NCI-H1417 (cell line): Measurements from ENCODE around the gene ATP8B3.

Source experiments
- DNase-seq, 3 experiments: peaks; one replicate each; lab custom pipeline; 2025; lab: John Stamatoyannopoulos, UW

Gene ATP8B3

GRCh38 chr19:1836458-1837221 lies 24.6 kb upstream of the ATP8B3 start:
- DNase-seq, result no peak

GRCh38 chr19:1833540-1833939 lies 21.5 kb upstream of the ATP8B3 start:
- DNase-seq, result no peak

GRCh38 chr19:1832046-1832663 lies 20.1 kb upstream of the ATP8B3 start:
- DNase-seq, result no peak

GRCh38 chr19:1830978-1831377 lies 18.9 kb upstream of the ATP8B3 start:
- no peak for DNase-seq

GRCh38 chr19:1830568-1830967 lies 18.5 kb upstream of the ATP8B3 start:
- no peak for DNase-seq

GRCh38 chr19:1829958-1830357 lies 17.9 kb upstream of the ATP8B3 start:
- DNase-seq, result no peak

- no peak for DNase-seq
Observed at GRCh38 chr19:1828279-1829238, 16.5 kb upstream of the ATP8B3 start.

- DNase-seq, result no peak
Observed at GRCh38 chr19:1827566-1828278, 15.6 kb upstream of the ATP8B3 start.

GRCh38 chr19:1826557-1827521 lies 14.8 kb upstream of the ATP8B3 start:
- DNase-seq, result no peak

GRCh38 chr19:1825909-1826556 lies 14.0 kb upstream of the ATP8B3 start:
- peak; percentile 57 to 81 (median 61) for DNase-seq

GRCh38 chr19:1824252-1824622 lies 12.2 kb upstream of the ATP8B3 start:
- no peak for DNase-seq

- no peak for DNase-seq
Observed at GRCh38 chr19:1823539-1824251, 11.6 kb upstream of the ATP8B3 start.

GRCh38 chr19:1823020-1823419 lies 10.9 kb upstream of the ATP8B3 start:
- no peak for DNase-seq

GRCh38 chr19:1822210-1822609 lies 10.1 kb upstream of the ATP8B3 start:
- DNase-seq, result no peak

GRCh38 chr19:1819341-1820255 lies 7.5 kb upstream of the ATP8B3 start:
- DNase-seq, result no peak

GRCh38 chr19:1818549-1819195 lies 6.6 kb upstream of the ATP8B3 start:
- DNase-seq, result no peak

- DNase-seq, result no peak
Observed at GRCh38 chr19:1817553-1818179, 5.6 kb upstream of the ATP8B3 start.
